ENCODE data around the gene KCNK6.

KCNK6 gene

GRCh38 chr19:38298821-38299680 lies 20.6 kb upstream of the KCNK6 start:
- ATAC-seq, result no peak

GRCh38 chr19:38303517-38304351 lies 15.9 kb upstream of the KCNK6 start, which contains the start of gene C19orf33:
TSS of gene C19orf33 (plus strand) at chr19:38304251. CDS start at chr19:38304262, 11 bp downstream.
- no peak for ATAC-seq

GRCh38 chr19:38304352-38304865 lies 15.2 kb upstream of the KCNK6 start:
- no peak for ATAC-seq

- no peak for ATAC-seq
These were observed 14.7 kb upstream of the KCNK6 start for GRCh38 chr19:38304866-38305429.

- ATAC-seq, result no peak
These were observed 13.4 kb upstream of the KCNK6 start for GRCh38 chr19:38306236-38306635.

- ATAC-seq, result no peak
These were observed 12.6 kb upstream of the KCNK6 start for GRCh38 chr19:38307076-38307475.

- no peak for ATAC-seq
These were observed 12.0 kb upstream of the KCNK6 start for GRCh38 chr19:38307597-38307996.

- ATAC-seq, result no peak
These were observed 11.5 kb upstream of the KCNK6 start for GRCh38 chr19:38308006-38308766.

- ATAC-seq, result no peak
These were observed 10.6 kb upstream of the KCNK6 start for GRCh38 chr19:38308926-38309614.

GRCh38 chr19:38309615-38310278 lies 9.9 kb upstream of the KCNK6 start:
- ATAC-seq, result no peak

GRCh38 chr19:38310279-38310670 lies 9.4 kb upstream of the KCNK6 start:
- ATAC-seq, result no peak

GRCh38 chr19:38310986-38311385 lies 8.7 kb upstream of the KCNK6 start:
- no peak for ATAC-seq

GRCh38 chr19:38315657-38316476 lies 3.8 kb upstream of the KCNK6 start, which contains the start of gene YIF1B:
TSS of gene YIF1B (minus strand) at chr19:38315947. CDS start at chr19:38315917, 30 bp downstream.
- peak; percentile 90 to 91 for ATAC-seq

GRCh38 chr19:38316477-38317067 lies 3.1 kb upstream of the KCNK6 start:
- no peak for ATAC-seq

GRCh38 chr19:38317104-38317612 lies 2.5 kb upstream of the KCNK6 start:
- ATAC-seq, result no peak

- ATAC-seq, result no peak
These were observed 985 bp upstream of the KCNK6 start for GRCh38 chr19:38318660-38319059.

GRCh38 chr19:38320969-38321339 lies 1.3 kb downstream of the KCNK6 start:
- no peak for ATAC-seq

- ATAC-seq, result no peak
These were observed 2.1 kb downstream of the KCNK6 start for GRCh38 chr19:38321646-38322196.

- ATAC-seq, result no peak
These were observed 3.6 kb downstream of the KCNK6 start for GRCh38 chr19:38323291-38323690.

Data from activated CD4-positive, CD25-positive, alpha-beta regulatory T cell treated with anti-CD3 and anti-CD28 coated beads, Interleukin-2, amount 50 U/mL, for 24 hours (primary cell).